ENCODE results near the gene FOXJ3.

Gene FOXJ3

DNA sequence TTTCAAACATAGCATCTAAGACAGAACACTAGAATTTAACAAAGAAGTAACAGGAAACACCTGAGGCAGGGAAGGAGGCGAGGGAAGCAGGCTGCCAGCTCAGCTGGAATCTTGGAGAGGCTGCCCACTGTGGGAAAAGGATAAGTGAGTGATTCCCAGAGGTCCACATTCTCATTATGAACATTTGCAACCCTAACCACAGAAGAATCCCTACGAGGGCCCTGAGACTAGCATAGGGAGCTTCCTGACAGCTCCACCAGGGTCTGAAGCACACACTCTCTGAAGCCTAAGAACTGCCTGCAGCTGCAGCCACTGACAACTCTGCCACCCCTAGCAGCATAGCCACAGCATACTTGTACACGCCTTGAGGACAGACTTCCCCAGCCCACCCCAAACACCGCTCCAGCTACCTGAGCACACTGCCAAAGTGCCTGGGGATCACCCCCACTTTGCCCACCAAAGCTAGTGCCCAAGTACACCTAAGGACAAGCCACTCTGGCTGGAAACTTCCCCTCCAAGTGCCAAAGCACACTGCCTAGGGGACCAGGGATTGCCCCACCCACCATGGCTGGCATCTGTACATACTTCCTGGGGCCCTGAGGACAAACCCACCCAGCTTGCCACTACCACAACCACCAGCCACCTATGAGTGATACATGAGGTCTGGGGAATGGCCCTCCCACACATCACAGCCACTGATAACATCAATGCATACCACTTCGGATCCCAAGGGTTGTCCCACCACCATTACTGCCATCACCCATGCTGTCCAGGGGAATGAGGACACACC lies 93.9 kb downstream of the FOXJ3 start:
- no peak for DNase-seq (ENCODE audit: low read depth)
- TF ChIP-seq, protein P1, sequence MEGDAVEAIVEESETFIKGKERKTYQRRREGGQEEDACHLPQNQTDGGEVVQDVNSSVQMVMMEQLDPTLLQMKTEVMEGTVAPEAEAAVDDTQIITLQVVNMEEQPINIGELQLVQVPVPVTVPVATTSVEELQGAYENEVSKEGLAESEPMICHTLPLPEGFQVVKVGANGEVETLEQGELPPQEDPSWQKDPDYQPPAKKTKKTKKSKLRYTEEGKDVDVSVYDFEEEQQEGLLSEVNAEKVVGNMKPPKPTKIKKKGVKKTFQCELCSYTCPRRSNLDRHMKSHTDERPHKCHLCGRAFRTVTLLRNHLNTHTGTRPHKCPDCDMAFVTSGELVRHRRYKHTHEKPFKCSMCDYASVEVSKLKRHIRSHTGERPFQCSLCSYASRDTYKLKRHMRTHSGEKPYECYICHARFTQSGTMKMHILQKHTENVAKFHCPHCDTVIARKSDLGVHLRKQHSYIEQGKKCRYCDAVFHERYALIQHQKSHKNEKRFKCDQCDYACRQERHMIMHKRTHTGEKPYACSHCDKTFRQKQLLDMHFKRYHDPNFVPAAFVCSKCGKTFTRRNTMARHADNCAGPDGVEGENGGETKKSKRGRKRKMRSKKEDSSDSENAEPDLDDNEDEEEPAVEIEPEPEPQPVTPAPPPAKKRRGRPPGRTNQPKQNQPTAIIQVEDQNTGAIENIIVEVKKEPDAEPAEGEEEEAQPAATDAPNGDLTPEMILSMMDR (IDR thresholded peaks at IDR 0.05; ENCODE audit: insufficient read depth, low read depth, low read length, missing control alignments) = no peak
- H3K4me3 ChIP-seq (ENCODE audit: low read length) = no peak overlapping the region

DNA sequence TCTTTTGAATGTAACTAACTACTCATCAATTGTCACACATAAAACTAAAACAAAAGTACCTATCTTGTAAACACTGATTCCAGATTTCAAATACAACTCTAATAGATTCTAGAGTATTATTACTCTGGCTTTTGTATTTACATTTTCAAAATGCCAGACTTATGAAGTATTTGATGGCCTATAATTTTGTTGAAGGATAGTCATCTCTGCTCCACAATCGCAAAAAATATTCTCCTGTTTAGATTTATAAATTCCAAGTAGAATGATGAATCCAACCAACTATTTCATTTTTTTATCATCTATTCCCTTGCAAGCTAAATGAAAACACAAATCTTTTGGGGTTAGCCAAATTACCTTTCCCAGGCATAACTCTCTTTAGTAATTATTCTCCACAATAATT lies 95.5 kb downstream of the FOXJ3 start:
- TF ChIP-seq, protein P1 (IDR thresholded peaks at IDR 0.05; ENCODE audit: insufficient read depth, low read depth, low read length, missing control alignments) = no peak
- no peak for DNase-seq (ENCODE audit: low read depth)
- no peak overlapping the region for H3K4me3 ChIP-seq (ENCODE audit: low read length)

DNA sequence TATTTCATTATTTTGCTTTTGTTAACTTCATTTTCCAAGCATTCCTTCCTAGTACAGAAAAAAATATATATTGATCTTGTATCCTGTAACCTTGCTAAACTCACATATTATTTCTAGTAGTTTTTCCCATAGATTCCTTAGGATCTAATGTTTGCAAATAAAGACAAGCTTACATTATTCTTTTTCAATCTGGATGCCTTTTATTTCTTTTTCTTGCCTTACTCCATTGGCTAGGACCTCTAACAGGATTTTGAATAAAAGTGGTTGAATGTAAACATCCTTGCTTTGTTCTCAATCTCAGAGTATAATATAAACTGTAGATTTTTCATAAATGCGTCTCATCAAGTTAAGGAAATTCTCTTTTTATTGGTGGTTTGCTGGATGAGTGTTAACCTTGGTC lies 96.0 kb downstream of the FOXJ3 start:
- TF ChIP-seq, protein P1 (IDR thresholded peaks at IDR 0.05; ENCODE audit: insufficient read depth, low read depth, low read length, missing control alignments) = no peak
- no peak for DNase-seq (ENCODE audit: low read depth)
- H3K4me3 ChIP-seq (ENCODE audit: low read length) = no peak overlapping the region

DNA sequence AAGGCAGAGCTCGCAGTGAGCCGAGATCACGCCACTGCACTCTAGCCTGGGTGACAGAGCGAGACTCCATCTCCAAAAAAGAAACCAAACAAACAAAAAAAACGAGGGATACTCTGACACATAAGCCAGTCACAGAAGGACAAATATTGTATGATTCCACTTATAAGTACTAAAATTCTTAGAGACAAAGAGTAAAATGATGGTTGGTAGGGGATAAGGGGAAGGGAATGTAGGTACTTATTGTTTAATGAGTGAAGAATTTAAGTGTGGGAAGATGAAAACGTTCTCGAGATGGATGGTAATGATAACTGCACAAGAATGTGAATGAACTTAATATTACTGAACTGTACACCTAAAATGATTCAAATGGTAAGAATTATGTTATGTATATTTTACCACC lies 103.8 kb downstream of the FOXJ3 start:
- TF ChIP-seq, protein P1 (IDR thresholded peaks at IDR 0.05; ENCODE audit: insufficient read depth, low read depth, low read length, missing control alignments) = no peak
- H3K4me3 ChIP-seq (ENCODE audit: low read length) = no peak overlapping the region
- no peak for DNase-seq (ENCODE audit: low read depth)

DNA sequence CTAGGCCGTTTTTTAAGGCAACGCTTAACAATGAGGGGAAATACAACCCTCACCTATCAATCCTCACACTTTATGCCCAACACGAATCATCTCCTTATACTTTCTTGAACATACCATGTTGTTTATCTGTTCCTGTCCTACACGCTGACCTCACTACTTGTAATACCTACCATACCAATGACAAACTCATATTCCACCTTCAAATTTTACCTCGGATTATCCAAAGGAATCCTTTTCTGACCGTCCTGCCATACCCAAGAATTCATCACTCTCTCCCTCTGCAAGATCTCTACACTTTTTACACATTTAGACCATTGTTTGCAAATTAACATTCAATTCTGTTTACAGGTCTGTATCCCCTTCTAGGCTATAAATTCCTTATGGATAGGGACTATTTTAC lies 106.1 kb downstream of the FOXJ3 start:
- DNase-seq (ENCODE audit: low read depth) = no peak
- H3K4me3 ChIP-seq (ENCODE audit: low read length) = no peak overlapping the region
- TF ChIP-seq, protein P1 (IDR thresholded peaks at IDR 0.05; ENCODE audit: insufficient read depth, low read depth, low read length, missing control alignments) = no peak

DNA sequence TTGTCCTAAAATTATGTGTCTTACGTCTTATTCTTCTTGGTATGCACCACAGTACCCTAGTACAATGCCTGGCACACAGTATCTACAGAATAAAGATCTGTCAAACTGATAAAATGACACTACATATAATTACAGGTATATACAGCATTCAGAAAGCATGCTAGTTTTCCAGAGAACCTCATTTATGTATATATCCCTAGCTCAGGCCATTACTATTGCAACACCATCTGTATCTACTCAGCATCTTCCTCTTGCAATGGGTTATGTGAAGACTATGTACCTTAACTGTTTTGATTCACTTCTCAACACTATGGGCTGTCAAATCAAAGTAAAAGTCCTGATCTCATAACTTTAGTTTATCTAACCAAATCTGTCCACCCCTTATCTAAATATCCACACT lies 112.0 kb downstream of the FOXJ3 start:
- TF ChIP-seq, protein P1 (IDR thresholded peaks at IDR 0.05; ENCODE audit: insufficient read depth, low read depth, low read length, missing control alignments) = no peak
- no peak for DNase-seq (ENCODE audit: low read depth)
- no peak overlapping the region for H3K4me3 ChIP-seq (ENCODE audit: low read length)

All from epithelial cell of esophagus (primary cell).